HG02885 (cell line): ENCODE data around the gene RNF187.

Source experiments
- ATAC-seq: cut with Tn5 transposase; IDR thresholded peaks from one replicate; pipeline ENCODE4 v1.9.1; 2021; ENCODE audit warnings: mild to moderate bottlenecking; ENCODE audit not compliant: unreplicated experiment, poor library complexity

RNF187 gene

GRCh38 chr1:228541725-228542124, 54.5 kb downstream of the RNF187 start:
- no peak for ATAC-seq

DNA sequence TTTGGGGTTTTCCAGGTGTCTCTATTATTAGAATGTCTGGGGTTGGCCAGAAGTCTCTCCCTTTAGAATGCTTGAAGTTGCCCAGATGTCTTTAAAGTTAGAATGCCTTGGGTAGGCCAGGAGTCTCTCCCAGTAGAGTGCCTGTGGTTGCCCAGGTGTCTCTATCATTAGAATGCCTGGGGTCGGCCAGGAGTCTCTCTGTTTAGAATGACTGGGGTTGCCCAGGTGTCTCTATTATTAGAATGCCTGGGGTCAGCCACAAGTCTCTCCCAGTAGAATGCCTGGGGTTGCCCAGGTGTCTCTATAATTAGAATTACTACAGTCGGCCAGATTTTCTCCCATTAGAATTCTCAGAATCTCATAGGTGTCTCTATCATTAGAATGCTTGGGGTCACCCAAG, 55.2 kb downstream of the RNF187 start:
- no peak for ATAC-seq

DNA sequence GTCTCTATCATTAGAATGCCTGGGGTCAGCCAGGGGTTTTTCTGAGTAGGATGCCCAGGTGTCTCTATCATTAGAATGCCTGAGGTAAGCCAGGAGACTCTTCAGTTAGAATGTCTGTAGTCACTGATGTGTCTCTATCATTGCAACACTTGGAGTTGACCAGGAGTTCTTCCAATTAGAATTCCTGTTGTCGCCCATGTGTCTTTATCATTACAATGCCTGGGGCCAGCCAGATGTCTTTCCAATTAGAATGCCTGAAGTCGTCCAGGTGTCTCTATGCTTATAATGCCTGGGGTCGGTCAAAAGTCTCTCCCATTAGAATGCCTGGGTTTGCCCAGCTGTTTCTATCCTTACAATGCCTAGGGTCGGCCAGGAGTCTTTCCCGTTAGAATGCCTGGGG, 55.8 kb downstream of the RNF187 start:
- ATAC-seq, result no peak

DNA sequence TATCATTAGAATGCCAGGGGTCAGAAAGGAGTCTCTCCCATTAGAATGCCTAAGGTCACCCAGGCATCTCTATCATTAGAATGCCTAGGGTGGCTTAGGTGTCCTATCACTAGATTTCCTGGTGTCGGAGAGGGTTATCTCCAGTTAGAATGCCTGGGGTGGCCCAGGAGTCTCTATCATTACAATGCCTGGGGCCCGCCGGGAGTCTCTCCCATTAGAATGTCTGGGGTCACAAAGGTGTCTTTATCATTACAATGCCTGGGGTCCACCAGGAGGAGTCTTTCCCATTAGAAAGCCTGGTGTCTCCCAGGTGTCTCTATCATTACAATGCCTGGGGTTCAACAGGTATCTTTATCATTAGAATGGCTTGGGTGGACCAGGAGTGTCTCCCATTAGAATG, 56.2 kb downstream of the RNF187 start:
- no peak for ATAC-seq

- ATAC-seq, result no peak
These were observed 57.1 kb downstream of the RNF187 start for GRCh38 chr1:228544021-228544850.

DNA sequence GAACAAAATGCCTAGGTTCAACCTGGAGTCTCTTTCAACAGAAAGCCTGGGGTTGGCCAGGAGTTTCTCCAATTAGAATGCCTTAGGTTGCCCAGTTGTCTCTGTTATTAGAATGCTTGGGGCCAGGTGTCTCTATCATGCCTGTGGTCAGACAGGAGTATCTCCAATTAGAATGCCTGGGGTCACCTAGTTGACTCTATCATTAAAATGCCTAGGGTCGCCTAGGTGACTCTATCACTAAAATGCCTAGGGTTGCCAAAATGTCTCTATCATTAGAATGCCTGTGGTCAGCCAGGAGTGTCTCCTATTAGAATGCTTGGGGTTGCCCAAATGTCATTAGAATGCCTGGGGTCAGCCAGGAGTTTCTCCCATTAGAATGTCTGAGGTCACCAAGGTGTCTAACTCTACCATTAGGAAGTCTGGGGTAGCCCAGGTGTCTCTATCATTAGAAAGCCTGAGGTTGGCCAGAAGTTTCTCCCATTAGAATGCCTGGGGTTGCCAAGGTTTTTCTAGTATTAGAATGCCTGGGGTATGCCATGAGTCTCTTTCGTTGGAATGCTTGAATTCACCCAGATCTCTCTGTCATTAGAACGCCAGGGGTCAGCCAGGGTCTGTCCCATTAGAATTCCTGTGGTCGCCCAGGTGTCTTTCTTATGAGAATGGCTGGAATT, 57.9 kb downstream of the RNF187 start:
- no peak for ATAC-seq
